Measurements from ENCODE around the gene RBKS. TPM values are rescaled to one million over a fixed set of nuclear protein-coding genes. Genes with fewer than 3 reads are reported as not detected.

RBKS gene
- total and polyA plus RNA-seq, 2 of the 8 experiments (the other 6 are each of a cell fraction or from before 2014, with no cell fraction given), result 1.1 to 1.5 TPM

DNA sequence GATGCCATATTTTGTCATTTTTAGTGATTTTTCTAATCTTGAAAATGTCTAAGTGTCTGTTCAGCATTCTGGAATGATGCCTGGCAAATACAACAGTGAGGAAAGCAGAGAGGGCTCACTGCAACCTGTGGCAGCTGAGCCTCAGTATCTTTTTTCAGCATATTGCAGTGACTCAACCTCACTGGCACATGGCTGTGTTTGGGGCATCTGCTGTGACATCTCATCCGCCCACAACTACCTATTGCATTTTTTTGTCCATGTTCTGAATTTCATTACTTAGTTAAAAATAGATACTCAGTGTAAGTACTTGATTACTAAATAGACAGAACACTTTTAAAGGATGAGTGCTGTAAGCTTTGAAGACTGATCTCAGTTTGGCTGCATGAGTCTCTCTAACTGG lies 11.0 kb upstream of the RBKS start (continued):
- TF ChIP-seq, protein P1, sequence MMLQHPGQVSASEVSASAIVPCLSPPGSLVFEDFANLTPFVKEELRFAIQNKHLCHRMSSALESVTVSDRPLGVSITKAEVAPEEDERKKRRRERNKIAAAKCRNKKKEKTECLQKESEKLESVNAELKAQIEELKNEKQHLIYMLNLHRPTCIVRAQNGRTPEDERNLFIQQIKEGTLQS (IDR thresholded peaks at IDR 0.05; ENCODE audit: insufficient read depth, low read depth, low read length), result no peak

All from H1 (cell line).